ENCODE data around the gene FCHSD2.
"Not testable (repeated sequence)": the region's sequence is repeated elsewhere in the genome, so short reads cannot be mapped to it uniquely, and the experiment has no call there.

FCHSD2 gene

GRCh38 chr11:73002214-73002613, 139.9 kb downstream of the FCHSD2 start:
- no peak for DNase-seq

- DNase-seq = no peak
Observed at GRCh38 chr11:73001615-73002014, 140.5 kb downstream of the FCHSD2 start.

GRCh38 chr11:72998676-72999075, 143.4 kb downstream of the FCHSD2 start:
- no peak for DNase-seq

GRCh38 chr11:72996959-72997358, 145.2 kb downstream of the FCHSD2 start:
- no peak for DNase-seq

GRCh38 chr11:72989727-72990126, 152.4 kb downstream of the FCHSD2 start:
- no peak for DNase-seq

- no peak for DNase-seq
Observed at GRCh38 chr11:72988821-72989220, 153.3 kb downstream of the FCHSD2 start.

GRCh38 chr11:72985645-72986044, 156.5 kb downstream of the FCHSD2 start:
- no peak for DNase-seq

- no peak for DNase-seq
Observed at GRCh38 chr11:72984453-72985077, 157.6 kb downstream of the FCHSD2 start.

- no peak for DNase-seq
Observed at GRCh38 chr11:72983560-72983959, 158.6 kb downstream of the FCHSD2 start.

GRCh38 chr11:72981971-72982685, 160.0 kb downstream of the FCHSD2 start:
- no peak for DNase-seq

- DNase-seq = no peak
Observed at GRCh38 chr11:72981080-72981479, 161.0 kb downstream of the FCHSD2 start.

GRCh38 chr11:72977782-72978181, 164.3 kb downstream of the FCHSD2 start:
- not testable (repeated sequence) for DNase-seq

GRCh38 chr11:72976522-72976892, 165.6 kb downstream of the FCHSD2 start:
- DNase-seq = not testable (repeated sequence)

GRCh38 chr11:72975778-72976521, 166.2 kb downstream of the FCHSD2 start:
- no peak for DNase-seq

GRCh38 chr11:72974487-72975205, 167.5 kb downstream of the FCHSD2 start:
- no peak for DNase-seq

- no peak for DNase-seq
Observed at GRCh38 chr11:72972496-72973128, 169.5 kb downstream of the FCHSD2 start.

- DNase-seq = no peak
Observed at GRCh38 chr11:72971192-72971967, 170.7 kb downstream of the FCHSD2 start.

GRCh38 chr11:72970557-72971118, 171.5 kb downstream of the FCHSD2 start:
- DNase-seq = no peak

GRCh38 chr11:72969894-72970335, 172.2 kb downstream of the FCHSD2 start:
- DNase-seq = no peak

GRCh38 chr11:72968390-72968789, 173.7 kb downstream of the FCHSD2 start:
- no peak for DNase-seq

GRCh38 chr11:72965672-72966071, 176.4 kb downstream of the FCHSD2 start:
- DNase-seq = no peak

- no peak for DNase-seq
Observed at GRCh38 chr11:72962717-72963116, 179.4 kb downstream of the FCHSD2 start.

Data from cortex of kidney (tissue), 1 donor.